ENCODE results near the gene RAPGEF5. TPM values are rescaled to one million over a fixed set of nuclear protein-coding genes. Genes with fewer than 3 reads are reported as not detected.

Gene RAPGEF5
- total RNA-seq, 2 donors from 2014 or later, result 16.7 to 23.2 TPM

DNA sequence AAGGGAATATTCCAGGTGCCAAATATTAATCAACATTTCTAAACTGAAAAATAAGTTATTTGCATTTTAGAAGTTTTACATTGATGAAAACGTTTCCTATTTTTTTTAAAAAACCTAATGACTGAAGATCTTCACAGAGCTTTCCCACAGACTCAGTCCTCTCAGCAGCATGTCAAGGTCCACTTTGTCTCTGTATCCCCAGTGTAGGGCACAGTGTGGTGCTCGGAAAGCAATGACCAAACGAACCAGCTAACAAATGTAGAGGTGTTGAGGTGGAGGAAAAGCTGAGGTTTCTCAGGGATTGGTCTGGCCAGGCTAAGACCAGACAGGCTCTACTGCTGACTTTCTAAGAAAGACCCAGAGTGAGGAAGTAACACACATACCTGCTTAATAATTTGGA is 209.1 kb downstream of the RAPGEF5 start:
- Histone ChIP-seq H3K27me3 (ENCODE audit: control insufficient read depth, insufficient read depth, low read length, poor library complexity, severe bottlenecking) (no peaks in the 10 kb centered on the region), H3K27ac (ENCODE audit: low read depth, low read length) (no peak overlapping the region), H3K4me1 (ENCODE audit: control insufficient read depth, insufficient read depth, low read length) (no peaks in the 10 kb centered on the region), H3K9ac (ENCODE audit: extremely low read depth, low read length, poor library complexity, severe bottlenecking) (no peak overlapping the region), H3K36me3 (ENCODE audit: control insufficient read depth, insufficient read depth, low read length) (peaks cover 43% of the 10 kb centered on the region), H3K4me3 (ENCODE audit: low read length) (no peak overlapping the region), H3K9me3 (ENCODE audit: control insufficient read depth, low read length) (peaks cover 19% of the 10 kb centered on the region)
- no peak for DNase-seq
- Mint-ChIP-seq H3K36me3 (ENCODE audit: low read depth) (peaks cover 55% of the 10 kb centered on the region), H3K9me3 (peaks cover 9% of the 10 kb centered on the region), H3K27me3 (ENCODE audit: insufficient read depth) (no peaks in the 10 kb centered on the region), H3K4me1 (peaks cover 7% of the 10 kb centered on the region), H3K27ac (no peak overlapping the region), H3K4me3 (no peak overlapping the region)
- WGBS, 2 experiments (ENCODE audit: insufficient coverage in 1 of 2, insufficient read length in 1 of 2), result 91 to 94% methylated on average over 2 to 3 of the region's 3 CpGs
- TF ChIP-seq, protein P1, sequence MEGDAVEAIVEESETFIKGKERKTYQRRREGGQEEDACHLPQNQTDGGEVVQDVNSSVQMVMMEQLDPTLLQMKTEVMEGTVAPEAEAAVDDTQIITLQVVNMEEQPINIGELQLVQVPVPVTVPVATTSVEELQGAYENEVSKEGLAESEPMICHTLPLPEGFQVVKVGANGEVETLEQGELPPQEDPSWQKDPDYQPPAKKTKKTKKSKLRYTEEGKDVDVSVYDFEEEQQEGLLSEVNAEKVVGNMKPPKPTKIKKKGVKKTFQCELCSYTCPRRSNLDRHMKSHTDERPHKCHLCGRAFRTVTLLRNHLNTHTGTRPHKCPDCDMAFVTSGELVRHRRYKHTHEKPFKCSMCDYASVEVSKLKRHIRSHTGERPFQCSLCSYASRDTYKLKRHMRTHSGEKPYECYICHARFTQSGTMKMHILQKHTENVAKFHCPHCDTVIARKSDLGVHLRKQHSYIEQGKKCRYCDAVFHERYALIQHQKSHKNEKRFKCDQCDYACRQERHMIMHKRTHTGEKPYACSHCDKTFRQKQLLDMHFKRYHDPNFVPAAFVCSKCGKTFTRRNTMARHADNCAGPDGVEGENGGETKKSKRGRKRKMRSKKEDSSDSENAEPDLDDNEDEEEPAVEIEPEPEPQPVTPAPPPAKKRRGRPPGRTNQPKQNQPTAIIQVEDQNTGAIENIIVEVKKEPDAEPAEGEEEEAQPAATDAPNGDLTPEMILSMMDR (conservative IDR thresholded peaks at IDR 0.05), result no peak

DNA sequence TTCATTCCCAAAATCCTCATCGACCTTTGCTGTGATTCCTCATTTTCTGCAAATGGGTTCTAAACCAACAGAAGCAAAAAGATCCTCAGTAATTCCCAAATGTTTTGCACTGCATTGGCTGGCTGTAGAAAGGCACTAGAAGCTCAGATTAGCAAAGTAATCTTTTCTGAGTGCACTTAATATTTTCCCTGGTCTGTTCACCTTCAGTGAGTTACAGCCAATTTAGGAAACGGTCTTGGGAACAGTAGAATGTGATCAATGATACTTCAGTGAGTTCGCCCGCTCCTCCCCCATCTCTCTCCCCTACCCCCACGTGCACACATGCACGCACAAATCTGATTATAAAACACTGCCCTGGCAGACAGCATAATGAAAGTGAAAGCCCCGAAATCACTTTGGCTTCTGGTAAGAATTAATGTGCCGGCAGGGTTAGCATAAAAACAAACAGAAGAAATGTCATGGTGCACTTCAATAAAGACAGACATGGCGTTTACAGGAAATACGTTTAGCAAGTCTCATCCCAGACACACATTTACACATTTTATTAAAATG is 209.9 kb downstream of the RAPGEF5 start:
- WGBS, 2 experiments (ENCODE audit: insufficient coverage in 1 of 2, insufficient read length in 1 of 2), result 93% methylated on average over 10 of the region's 10 CpGs
- Histone ChIP-seq H3K4me1 (ENCODE audit: control insufficient read depth, insufficient read depth, low read length) (no peaks in the 10 kb centered on the region), H3K4me3 (ENCODE audit: low read length) (no peak overlapping the region), H3K36me3 (ENCODE audit: control insufficient read depth, insufficient read depth, low read length) (peaks cover 50% of the 10 kb centered on the region), H3K27ac (ENCODE audit: low read depth, low read length) (no peak overlapping the region), H3K9ac (ENCODE audit: extremely low read depth, low read length, poor library complexity, severe bottlenecking) (no peak overlapping the region), H3K9me3 (ENCODE audit: control insufficient read depth, low read length) (peaks cover 25% of the 10 kb centered on the region), H3K27me3 (ENCODE audit: control insufficient read depth, insufficient read depth, low read length, poor library complexity, severe bottlenecking) (no peaks in the 10 kb centered on the region)
- Mint-ChIP-seq H3K27ac (no peak overlapping the region), H3K4me3 (no peak overlapping the region), H3K4me1 (peaks cover 12% of the 10 kb centered on the region), H3K9me3 (peaks cover 9% of the 10 kb centered on the region), H3K27me3 (ENCODE audit: insufficient read depth) (no peaks in the 10 kb centered on the region), H3K36me3 (ENCODE audit: low read depth) (peaks cover 62% of the 10 kb centered on the region)
- TF ChIP-seq, protein P1 (conservative IDR thresholded peaks at IDR 0.05), result no peak
- no peak for DNase-seq

DNA sequence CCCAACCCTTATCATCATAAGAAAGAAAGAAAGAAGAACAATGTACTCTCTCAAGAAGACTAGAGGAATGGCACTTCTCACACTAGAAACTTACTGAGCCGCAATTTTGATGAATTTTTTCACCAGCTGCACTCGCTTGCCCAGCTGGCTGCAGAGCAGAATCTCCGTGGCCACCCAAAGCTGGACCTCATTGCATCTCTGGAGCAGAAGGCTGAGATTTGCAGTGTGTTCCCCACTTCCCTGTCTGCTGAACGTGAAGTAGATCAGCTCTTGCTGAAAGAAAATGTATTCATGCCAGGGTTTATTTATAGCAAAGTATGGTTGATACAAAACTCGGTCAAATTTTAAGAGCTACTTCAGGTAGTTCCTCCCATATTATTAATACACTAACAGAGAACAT is 212.0 kb downstream of the RAPGEF5 start:
- DNase-seq, result no peak
- Mint-ChIP-seq H3K27ac (no peak overlapping the region), H3K27me3 (ENCODE audit: insufficient read depth) (no peaks in the 10 kb centered on the region), H3K9me3 (peaks cover 9% of the 10 kb centered on the region), H3K36me3 (ENCODE audit: low read depth) (peaks cover 64% of the 10 kb centered on the region), H3K4me1 (peaks cover 29% of the 10 kb centered on the region), H3K4me3 (no peak overlapping the region)
- WGBS, 2 experiments (ENCODE audit: insufficient coverage in 1 of 2, insufficient read length in 1 of 2), result 97 to 100% methylated on average over 3 to 4 of the region's 5 CpGs
- TF ChIP-seq, protein P1 (conservative IDR thresholded peaks at IDR 0.05), result no peak
- no peak overlapping the region for H3K4me3 ChIP-seq (ENCODE audit: low read length)
- H3K27me3 ChIP-seq (ENCODE audit: control insufficient read depth, insufficient read depth, low read length, poor library complexity, severe bottlenecking), result no peaks in the 10 kb centered on the region
- H3K9me3 ChIP-seq (ENCODE audit: control insufficient read depth, low read length), result peaks cover 25% of the 10 kb centered on the region
- H3K9ac ChIP-seq (ENCODE audit: extremely low read depth, low read length, poor library complexity, severe bottlenecking), result no peak overlapping the region
- H3K27ac ChIP-seq (ENCODE audit: low read depth, low read length), result no peak overlapping the region
- peaks cover 13% of the 10 kb centered on the region for H3K4me1 ChIP-seq (ENCODE audit: control insufficient read depth, insufficient read depth, low read length)
- peaks cover 60% of the 10 kb centered on the region for H3K36me3 ChIP-seq (ENCODE audit: control insufficient read depth, insufficient read depth, low read length)
